HepG2 (cell line): ENCODE results near the gene CASKIN1. TPM values are rescaled to one million over a fixed set of nuclear protein-coding genes. Genes with fewer than 3 reads are reported as not detected.

Experiments used
- NFYB ChIP-seq: sonication (generic); formaldehyde crosslinking; IDR thresholded peaks from 2 replicates; pipeline ENCODE4 v1.4.0; 2020; ENCODE audit warnings: missing genetic modification reagents
- PHF20 ChIP-seq: sonication (generic); formaldehyde crosslinking; IDR thresholded peaks from 2 replicates; pipeline ENCODE4 v1.5.0; 2020; ENCODE audit warnings: mild to moderate bottlenecking, missing genetic modification reagents
- THYN1 ChIP-seq: sonication (generic); formaldehyde crosslinking; IDR thresholded peaks from 2 replicates; pipeline ENCODE4 v1.8.1; 2023; ENCODE audit warnings: low read depth, mild to moderate bottlenecking, moderate library complexity, missing genetic modification reagents, borderline replicate concordance
- ZBTB1 ChIP-seq: sonication (generic); formaldehyde crosslinking; IDR thresholded peaks from 2 replicates; pipeline ENCODE4 v1.4.0; 2020; ENCODE audit warnings: missing genetic modification reagents, borderline replicate concordance
- ZFAT ChIP-seq: sonication (generic); formaldehyde crosslinking; conservative IDR thresholded peaks from 2 replicates; pipeline ENCODE4 v1.8.1; 2023; ENCODE audit warnings: missing genetic modification reagents, inconsistent platforms
- ZNF24 ChIP-seq: fragments of 450-650 bp; IDR thresholded peaks from 2 replicates; pipeline ENCODE4 v1.6.1; 2017; ENCODE audit warnings: antibody characterized with exemption, mild to moderate bottlenecking
- polyA plus RNA-seq, 8 experiments: library from polyadenylated mRNA; depleted of rRNA in 3 of 8; stranded (reverse) in 7 of 8; unstranded in 1 of 8; fragments of >200 nt; fragmentation: Illumina TruSeq in 4 of 8; extraction: Trizol in 4 of 8; gene quantifications; 2 replicates each; pipeline versions ENCODE4 v1.2.1 to v1.2.3, GENCODE V29; 2011 to 2016; ENCODE audit warnings: low read depth in 4 of 8, missing spikeins in 1 of 8, mixed read lengths in 1 of 8; ENCODE audit not compliant: insufficient read depth in 1 of 8
- total RNA-seq, 5 experiments: library from RNA; depleted of rRNA; stranded (reverse); fragments of >200 nt; fragmentation: Illumina TruSeq; extraction: Trizol; gene quantifications; 2 replicates each; pipeline ENCODE4 v1.2.3, GENCODE V29; 2016; ENCODE audit warnings: low read depth in 1 of 5
- TF ChIP-seq, protein P1 (sequence below): sonication (generic); formaldehyde crosslinking; IDR thresholded peaks from 2 replicates; pipeline ENCODE4 v1.5.0; 2020; ENCODE audit warnings: mild to moderate bottlenecking, low read depth, missing genetic modification reagents, borderline replicate concordance
- TF ChIP-seq, protein P2 (sequence below): sonication (generic); formaldehyde crosslinking; IDR thresholded peaks from 2 replicates; pipeline ENCODE4 v1.4.0; 2020; ENCODE audit warnings: missing genetic modification reagents, borderline replicate concordance
- TF ChIP-seq, protein P3 (sequence below): sonication (generic); formaldehyde crosslinking; IDR thresholded peaks from 2 replicates; pipeline ENCODE4 v1.4.0; 2020; ENCODE audit warnings: missing genetic modification reagents, borderline replicate concordance

Gene CASKIN1
- total and polyA plus RNA-seq, 2 of the 13 experiments (the other 11 are each of a cell fraction or from before 2014, with no cell fraction given), result 1.2 to 2.2 TPM

DNA sequence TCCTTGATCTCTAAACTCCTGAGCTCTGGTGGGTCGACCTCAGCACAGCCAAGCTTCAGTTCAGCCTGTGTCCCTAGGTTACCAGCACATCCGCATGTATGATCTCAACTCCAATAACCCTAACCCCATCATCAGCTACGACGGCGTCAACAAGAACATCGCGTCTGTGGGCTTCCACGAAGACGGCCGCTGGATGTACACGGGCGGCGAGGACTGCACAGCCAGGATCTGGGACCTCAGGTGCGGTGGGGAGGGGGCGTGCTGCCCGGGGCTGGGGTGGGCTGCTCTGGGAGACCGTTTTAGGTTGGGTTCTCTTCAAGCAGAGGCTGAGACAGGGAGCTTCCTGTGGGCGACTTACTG, 10.0 kb upstream of the CASKIN1 start (continued):
- TF ChIP-seq ZNF24 (no peak), ZFAT (CRISPR knock-in tag) (no peak), PHF20 (CRISPR knock-in tag) (no peak), NFYB (CRISPR knock-in tag) (no peak), THYN1 (CRISPR knock-in tag) (no peak), ZBTB1 (CRISPR knock-in tag) (no peak)
- TF ChIP-seq, protein P1, sequence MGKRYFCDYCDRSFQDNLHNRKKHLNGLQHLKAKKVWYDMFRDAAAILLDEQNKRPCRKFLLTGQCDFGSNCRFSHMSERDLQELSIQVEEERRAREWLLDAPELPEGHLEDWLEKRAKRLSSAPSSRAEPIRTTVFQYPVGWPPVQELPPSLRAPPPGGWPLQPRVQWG (CRISPR knock-in tag), result no peak
- TF ChIP-seq, protein P2, sequence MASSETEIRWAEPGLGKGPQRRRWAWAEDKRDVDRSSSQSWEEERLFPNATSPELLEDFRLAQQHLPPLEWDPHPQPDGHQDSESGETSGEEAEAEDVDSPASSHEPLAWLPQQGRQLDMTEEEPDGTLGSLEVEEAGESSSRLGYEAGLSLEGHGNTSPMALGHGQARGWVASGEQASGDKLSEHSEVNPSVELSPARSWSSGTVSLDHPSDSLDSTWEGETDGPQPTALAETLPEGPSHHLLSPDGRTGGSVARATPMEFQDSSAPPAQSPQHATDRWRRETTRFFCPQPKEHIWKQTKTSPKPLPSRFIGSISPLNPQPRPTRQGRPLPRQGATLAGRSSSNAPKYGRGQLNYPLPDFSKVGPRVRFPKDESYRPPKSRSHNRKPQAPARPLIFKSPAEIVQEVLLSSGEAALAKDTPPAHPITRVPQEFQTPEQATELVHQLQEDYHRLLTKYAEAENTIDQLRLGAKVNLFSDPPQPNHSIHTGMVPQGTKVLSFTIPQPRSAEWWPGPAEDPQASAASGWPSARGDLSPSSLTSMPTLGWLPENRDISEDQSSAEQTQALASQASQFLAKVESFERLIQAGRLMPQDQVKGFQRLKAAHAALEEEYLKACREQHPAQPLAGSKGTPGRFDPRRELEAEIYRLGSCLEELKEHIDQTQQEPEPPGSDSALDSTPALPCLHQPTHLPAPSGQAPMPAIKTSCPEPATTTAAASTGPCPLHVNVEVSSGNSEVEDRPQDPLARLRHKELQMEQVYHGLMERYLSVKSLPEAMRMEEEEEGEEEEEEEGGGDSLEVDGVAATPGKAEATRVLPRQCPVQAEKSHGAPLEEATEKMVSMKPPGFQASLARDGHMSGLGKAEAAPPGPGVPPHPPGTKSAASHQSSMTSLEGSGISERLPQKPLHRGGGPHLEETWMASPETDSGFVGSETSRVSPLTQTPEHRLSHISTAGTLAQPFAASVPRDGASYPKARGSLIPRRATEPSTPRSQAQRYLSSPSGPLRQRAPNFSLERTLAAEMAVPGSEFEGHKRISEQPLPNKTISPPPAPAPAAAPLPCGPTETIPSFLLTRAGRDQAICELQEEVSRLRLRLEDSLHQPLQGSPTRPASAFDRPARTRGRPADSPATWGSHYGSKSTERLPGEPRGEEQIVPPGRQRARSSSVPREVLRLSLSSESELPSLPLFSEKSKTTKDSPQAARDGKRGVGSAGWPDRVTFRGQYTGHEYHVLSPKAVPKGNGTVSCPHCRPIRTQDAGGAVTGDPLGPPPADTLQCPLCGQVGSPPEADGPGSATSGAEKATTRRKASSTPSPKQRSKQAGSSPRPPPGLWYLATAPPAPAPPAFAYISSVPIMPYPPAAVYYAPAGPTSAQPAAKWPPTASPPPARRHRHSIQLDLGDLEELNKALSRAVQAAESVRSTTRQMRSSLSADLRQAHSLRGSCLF, result no peak
- TF ChIP-seq, protein P3, sequence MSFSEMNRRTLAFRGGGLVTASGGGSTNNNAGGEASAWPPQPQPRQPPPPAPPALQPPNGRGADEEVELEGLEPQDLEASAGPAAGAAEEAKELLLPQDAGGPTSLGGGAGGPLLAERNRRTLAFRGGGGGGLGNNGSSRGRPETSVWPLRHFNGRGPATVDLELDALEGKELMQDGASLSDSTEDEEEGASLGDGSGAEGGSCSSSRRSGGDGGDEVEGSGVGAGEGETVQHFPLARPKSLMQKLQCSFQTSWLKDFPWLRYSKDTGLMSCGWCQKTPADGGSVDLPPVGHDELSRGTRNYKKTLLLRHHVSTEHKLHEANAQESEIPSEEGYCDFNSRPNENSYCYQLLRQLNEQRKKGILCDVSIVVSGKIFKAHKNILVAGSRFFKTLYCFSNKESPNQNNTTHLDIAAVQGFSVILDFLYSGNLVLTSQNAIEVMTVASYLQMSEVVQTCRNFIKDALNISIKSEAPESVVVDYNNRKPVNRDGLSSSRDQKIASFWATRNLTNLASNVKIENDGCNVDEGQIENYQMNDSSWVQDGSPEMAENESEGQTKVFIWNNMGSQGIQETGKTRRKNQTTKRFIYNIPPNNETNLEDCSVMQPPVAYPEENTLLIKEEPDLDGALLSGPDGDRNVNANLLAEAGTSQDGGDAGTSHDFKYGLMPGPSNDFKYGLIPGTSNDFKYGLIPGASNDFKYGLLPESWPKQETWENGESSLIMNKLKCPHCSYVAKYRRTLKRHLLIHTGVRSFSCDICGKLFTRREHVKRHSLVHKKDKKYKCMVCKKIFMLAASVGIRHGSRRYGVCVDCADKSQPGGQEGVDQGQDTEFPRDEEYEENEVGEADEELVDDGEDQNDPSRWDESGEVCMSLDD (CRISPR knock-in tag), result no peak
- TF ChIP-seq, all 625 proteins: peak for 0
